WTC11 (cell line): ENCODE data around the gene PTGR2. TPM values are rescaled to one million over a fixed set of nuclear protein-coding genes. Genes with fewer than 3 reads are reported as not detected.
A peak's percentile ranks its signal among the peaks of the same experiment; 100 is the strongest.
"Not testable (repeated sequence)": the region's sequence is repeated elsewhere in the genome, so short reads cannot be mapped to it uniquely, and the experiment has no call there.

Experiments used
- ATAC-seq: fragments of 200-7000 bp; cut with Tn5 transposase; 2 replicates; pipeline ENCODE4 v1.10.0; 2021; ENCODE audit warnings: mild to moderate bottlenecking, moderate library complexity
- CTCF ChIA-PET: fragments of 300-600 bp; sonication (Branson Sonifier 250); formaldehyde crosslinking; loops from one replicate; lab custom pipeline; 2021; ENCODE audit warnings: antibody characterized with exemption; lab: Charles Lee
- POLR2A ChIA-PET: fragments of 350-600 bp; sonication (Branson Sonifier 250); formaldehyde crosslinking; loops from one replicate; lab custom pipeline; 2021; ENCODE audit warnings: antibody characterized with exemption; lab: Charles Lee
- DNase-seq: peaks from one replicate; pipeline ENCODE4 v3.0.0; 2021; ENCODE audit warnings: low spot score
- H3K27ac Mint-ChIP-seq: 2 replicates; pipeline ENCODE4 v1.8.0; 2021; ENCODE audit warnings: mixed read lengths
- H3K27me3 Mint-ChIP-seq: 2 replicates; pipeline ENCODE4 v1.8.0; 2021; ENCODE audit warnings: low read depth, mild to moderate bottlenecking, moderate library complexity, mixed read lengths
- H3K36me3 Mint-ChIP-seq: 2 replicates; pipeline ENCODE4 v1.8.0; 2021; ENCODE audit warnings: mixed read lengths
- H3K4me1 Mint-ChIP-seq: 2 replicates; pipeline ENCODE4 v1.8.0; 2022; ENCODE audit warnings: mixed read lengths
- H3K4me3 Mint-ChIP-seq: 2 replicates; pipeline ENCODE4 v1.8.0; 2021; ENCODE audit warnings: mild to moderate bottlenecking, moderate library complexity, mixed read lengths
- H3K9me3 Mint-ChIP-seq: 2 replicates; pipeline ENCODE4 v1.8.0; 2021; ENCODE audit warnings: mixed read lengths
- E2F1 ChIP-seq: sonication (generic); formaldehyde crosslinking; IDR thresholded peaks from 2 replicates; pipeline ENCODE4 v1.8.0; 2022; ENCODE audit warnings: mild to moderate bottlenecking, missing genetic modification reagents
- ERG ChIP-seq: fragments of 250-450 bp; sonication (Bioruptor Pico); IDR thresholded peaks from 2 replicates; pipeline ENCODE4 v1.8.0; 2021; ENCODE audit warnings: mild to moderate bottlenecking
- ESRRA ChIP-seq: sonication (generic); formaldehyde crosslinking; IDR thresholded peaks from 2 replicates; pipeline ENCODE4 v1.8.1; 2022; ENCODE audit warnings: mild to moderate bottlenecking, missing genetic modification reagents, borderline replicate concordance
- GABPB1 ChIP-seq: sonication (generic); formaldehyde crosslinking; IDR thresholded peaks from 2 replicates; pipeline ENCODE4 v1.8.1; 2023; ENCODE audit warnings: mild to moderate bottlenecking, missing genetic modification reagents
- MYBL2 ChIP-seq: sonication (generic); formaldehyde crosslinking; IDR thresholded peaks from 2 replicates; pipeline ENCODE4 v1.8.1; 2023; ENCODE audit warnings: mild to moderate bottlenecking, moderate library complexity, missing genetic modification reagents
- PREB ChIP-seq: sonication (generic); formaldehyde crosslinking; IDR thresholded peaks from 2 replicates; pipeline ENCODE4 v1.8.1; 2022; ENCODE audit warnings: mild to moderate bottlenecking, missing genetic modification reagents, moderate library complexity, borderline replicate concordance
- PRRX2 ChIP-seq: fragments of 250-450 bp; sonication (Bioruptor Pico); IDR thresholded peaks from 2 replicates; pipeline ENCODE4 v1.8.0; 2021; ENCODE audit warnings: mild to moderate bottlenecking
- RELA ChIP-seq: sonication (generic); formaldehyde crosslinking; IDR thresholded peaks from 2 replicates; pipeline ENCODE4 v1.8.1; 2022; ENCODE audit warnings: missing genetic modification reagents, mild to moderate bottlenecking, borderline replicate concordance
- SP1 ChIP-seq: sonication (generic); formaldehyde crosslinking; conservative IDR thresholded peaks from 2 replicates; pipeline ENCODE4 v1.8.1; 2022; ENCODE audit warnings: missing genetic modification reagents
- STAT6 ChIP-seq: sonication (generic); formaldehyde crosslinking; conservative IDR thresholded peaks from 2 replicates; pipeline ENCODE4 v1.8.1; 2023; ENCODE audit warnings: mild to moderate bottlenecking, low read depth, missing genetic modification reagents, moderate library complexity
- TP53 ChIP-seq: sonication (generic); formaldehyde crosslinking; IDR thresholded peaks from 2 replicates; pipeline ENCODE4 v1.8.1; 2023; ENCODE audit warnings: mild to moderate bottlenecking, missing genetic modification reagents
- USF2 ChIP-seq: sonication (generic); formaldehyde crosslinking; IDR thresholded peaks from 2 replicates; pipeline ENCODE4 v1.8.1; 2023; ENCODE audit warnings: mild to moderate bottlenecking, missing genetic modification reagents, moderate library complexity
- ZBTB21 ChIP-seq: sonication (generic); formaldehyde crosslinking; IDR thresholded peaks from 2 replicates; pipeline ENCODE4 v1.8.1; 2023; ENCODE audit warnings: mild to moderate bottlenecking, missing genetic modification reagents, borderline replicate concordance
- ZBTB43 ChIP-seq: sonication (generic); formaldehyde crosslinking; IDR thresholded peaks from 2 replicates; pipeline ENCODE4 v1.8.1; 2023; ENCODE audit warnings: mild to moderate bottlenecking, missing genetic modification reagents
- ZNF263 ChIP-seq: sonication (generic); formaldehyde crosslinking; IDR thresholded peaks from 2 replicates; pipeline ENCODE4 v1.8.1; 2022; ENCODE audit warnings: low read depth, mild to moderate bottlenecking, moderate library complexity, missing genetic modification reagents
- ZNF512 ChIP-seq: sonication (generic); formaldehyde crosslinking; IDR thresholded peaks from 2 replicates; pipeline ENCODE4 v1.8.1; 2022; ENCODE audit warnings: missing genetic modification reagents, borderline replicate concordance
- ZNF532 ChIP-seq: fragments of 250-450 bp; sonication (Bioruptor Pico); IDR thresholded peaks from 2 replicates; pipeline ENCODE4 v1.9.0; 2021; ENCODE audit warnings: mild to moderate bottlenecking, borderline replicate concordance
- total RNA-seq: library from RNA; stranded (reverse); gene quantifications from 3 replicates; pipeline ENCODE4 v1.2.3, GENCODE V29; 2021

The PTGR2 gene
- total RNA-seq, 1 experiment from 2014 or later: 20.7 TPM

- not testable (repeated sequence) for H3K4me3 Mint-ChIP-seq, H3K9me3 Mint-ChIP-seq, ATAC-seq, H3K27ac Mint-ChIP-seq, H3K27me3 Mint-ChIP-seq, DNase-seq, H3K36me3 Mint-ChIP-seq
- TF ChIP-seq GABPB1 (CRISPR knock-in tag): peak; percentile 73
- ChIA-PET CTCF (interaction anchor here (0.6 to 1.1 kb wide), 2 partner anchors 9 to 11 kb away, joined by 3 read pairs; no protein-coding TSS in a partner anchor), POLR2A (interaction anchor here (1.0 kb wide), 1 partner anchor 13 kb away, joined by 3 read pairs; the partner anchor contains the start of gene PTGR2)
- peaks cover 22% of the 10 kb centered on the region for H3K4me1 Mint-ChIP-seq
Measured at GRCh38 chr14:73838293-73839034, 13.2 kb upstream of the PTGR2 start.

GRCh38 chr14:73842201-73842600 is 9.4 kb upstream of the PTGR2 start:
- peaks cover 3% of the 10 kb centered on the region for H3K4me1 Mint-ChIP-seq
- DNase-seq: no peak
- no peak for ATAC-seq
- H3K36me3 Mint-ChIP-seq: no peaks in the 10 kb centered on the region
- H3K4me3 Mint-ChIP-seq: no peak overlapping the region
- ChIA-PET POLR2A (interaction anchor here (1.5 kb wide), 1 partner anchor 9 kb away, joined by 3 read pairs; the partner anchor contains the start of gene PTGR2), CTCF (interaction anchor here (1.1 kb wide), 1 partner anchor 9 kb away, joined by 3 read pairs; the partner anchor contains the start of gene PTGR2)
- H3K27me3 Mint-ChIP-seq: no peaks in the 10 kb centered on the region
- H3K27ac Mint-ChIP-seq: no peak overlapping the region
- peaks cover 11% of the 10 kb centered on the region for H3K9me3 Mint-ChIP-seq
- TF ChIP-seq ZBTB21 (no peak), ZBTB43 (no peak), ZNF532 (CRISPR knock-in tag) (no peak), ZNF512 (CRISPR knock-in tag) (no peak), STAT6 (CRISPR knock-in tag) (no peak), PRRX2 (CRISPR knock-in tag) (no peak), PREB (CRISPR knock-in tag) (no peak), ESRRA (CRISPR knock-in tag) (no peak), MYBL2 (CRISPR knock-in tag) (no peak), RELA (CRISPR knock-in tag) (no peak), ERG (CRISPR knock-in tag) (no peak), USF2 (CRISPR knock-in tag) (no peak), ZNF263 (CRISPR knock-in tag) (no peak), SP1 (CRISPR knock-in tag) (no peak), E2F1 (CRISPR knock-in tag) (no peak), GABPB1 (CRISPR knock-in tag) (no peak), TP53 (no peak)
